Right lobe of liver (tissue), 6 donors: ENCODE measurements around the gene KPNA1. TPM values are rescaled to one million over a fixed set of nuclear protein-coding genes. Genes with fewer than 3 reads are reported as not detected.
A peak's percentile ranks its signal among the peaks of the same experiment; 100 is the strongest.

Experiments
- ATAC-seq, 4 donors: fragments of 200-7000 bp; cut with Tn5 transposase; one replicate each; pipeline ENCODE4 v1.9.1; 2020; ENCODE audit warnings: mild to moderate bottlenecking in 4 of 4, moderate library complexity in 4 of 4
- DNase-seq, 3 donors: peaks; one replicate each; pipeline ENCODE4 v3.0.0-alpha.2; 2020
- H3K27ac ChIP-seq, 3 donors: fragments of 200-600 bp; one replicate each; pipeline ENCODE4 v1.8.0; 2022
- H3K27me3 ChIP-seq, 2 donors: fragments of 200-600 bp; one replicate each; pipeline ENCODE4 v1.8.0; 2022
- H3K36me3 ChIP-seq, 4 donors: fragments of 200-600 bp; sonication (generic) in 1 of 4; one replicate each; pipeline versions ENCODE4 v1.5.1 to v1.8.0; 2017 to 2022; ENCODE audit warnings: control low read depth in 1 of 4
- H3K4me1 ChIP-seq, 4 donors: fragments of 200-600 bp; sonication (generic) in 1 of 4; one replicate each; pipeline versions ENCODE4 v1.5.1 to v1.8.0; 2017 to 2022; ENCODE audit warnings: control low read depth in 1 of 4
- H3K4me3 ChIP-seq, 3 donors: fragments of 200-600 bp; one replicate each; pipeline ENCODE4 v1.8.0; 2022
- H3K9me3 ChIP-seq, 4 donors: fragments of 200-600 bp; sonication (generic) in 1 of 4; one replicate each; pipeline versions ENCODE4 v1.5.1 to v1.8.0; 2017 to 2022; ENCODE audit warnings: control low read depth in 1 of 4
- POLR2A ChIP-seq: fragments of 450-650 bp; IDR thresholded peaks from one replicate; pipeline ENCODE4 v1.6.1; 2017; ENCODE audit warnings: antibody characterized with exemption, mild to moderate bottlenecking
- WGBS: methylation state at CpG from one replicate; pipeline ENCODE4 v1.1.6; 2018; ENCODE audit warnings: low coverage, low lambda C conversion rate; ENCODE audit not compliant: insufficient coverage; ENCODE audit errors: missing lambda C conversion rate; 5-methylcytosine and 5-hydroxymethylcytosine counted together
- intact Hi-C, 2 donors: fragments of 100-400 bp; cut with DNase I; formaldehyde crosslinking; loops; one replicate each; pipeline versions ENCODE4 v1.11.2 to v1.14.1; 2022
- small RNA-seq, 2 experiments: library from RNA; depleted of rRNA; stranded (forward); fragments of <200 nt; gene quantifications; one replicate each; pipeline ENCODE3, GENCODE V24; 2016
- total RNA-seq, 6 experiments: library from RNA; depleted of rRNA in 2 of 6; stranded (reverse); fragments of >200 nt in 2 of 6; fragmentation: NEBNext Ultra II Directional in 3 of 6; extraction: Animal tissue kit (Norgen Biotek cat#: 25700) in 3 of 6; gene quantifications; one replicate each; pipeline versions ENCODE4 v1.1.0 to v1.2.4, GENCODE V29; 2016 to 2023
- TF ChIP-seq, protein P1 (sequence below), 4 donors: fragments of 200-600 bp in 3 of 4; fragments of 450-650 bp in 1 of 4; IDR thresholded peaks; one replicate each; pipeline versions ENCODE4 v1.5.1 to v1.8.0; 2016 to 2022; ENCODE audit warnings: antibody characterized with exemption in 4 of 4, mild to moderate bottlenecking in 2 of 4
- donor health status: DM: no; HTN: yes; CAD: no.
- donor health status: DM: no; HTN: no; CAD: no.
- donor health status: DM: no; HTN: no; CAD: no.
- donor health status: DM: no; HTN: yes; CAD: no.
- donor health status: DM: no; HTN: yes; CAD: no.

KPNA1 gene
- total RNA-seq, 6 experiments from 2014 or later = 33.7 to 61.3 (median 51.2) TPM

- H3K9me3 ChIP-seq = no peaks in the 10 kb centered on the region
- H3K27ac ChIP-seq = peak within 1 kb of the TSS; percentile 77 to 88 (median 85)
- H3K4me1 ChIP-seq = peaks cover 0 to 24% (median 11%) of the 10 kb centered on the region in 4 donors
- H3K36me3 ChIP-seq = no peaks in the 10 kb centered on the region
- H3K4me3 ChIP-seq = peak within 1 kb of the TSS; percentile 67 to 87 (median 76)
- no peaks in the 10 kb centered on the region for H3K27me3 ChIP-seq
- TF ChIP-seq, protein P1, sequence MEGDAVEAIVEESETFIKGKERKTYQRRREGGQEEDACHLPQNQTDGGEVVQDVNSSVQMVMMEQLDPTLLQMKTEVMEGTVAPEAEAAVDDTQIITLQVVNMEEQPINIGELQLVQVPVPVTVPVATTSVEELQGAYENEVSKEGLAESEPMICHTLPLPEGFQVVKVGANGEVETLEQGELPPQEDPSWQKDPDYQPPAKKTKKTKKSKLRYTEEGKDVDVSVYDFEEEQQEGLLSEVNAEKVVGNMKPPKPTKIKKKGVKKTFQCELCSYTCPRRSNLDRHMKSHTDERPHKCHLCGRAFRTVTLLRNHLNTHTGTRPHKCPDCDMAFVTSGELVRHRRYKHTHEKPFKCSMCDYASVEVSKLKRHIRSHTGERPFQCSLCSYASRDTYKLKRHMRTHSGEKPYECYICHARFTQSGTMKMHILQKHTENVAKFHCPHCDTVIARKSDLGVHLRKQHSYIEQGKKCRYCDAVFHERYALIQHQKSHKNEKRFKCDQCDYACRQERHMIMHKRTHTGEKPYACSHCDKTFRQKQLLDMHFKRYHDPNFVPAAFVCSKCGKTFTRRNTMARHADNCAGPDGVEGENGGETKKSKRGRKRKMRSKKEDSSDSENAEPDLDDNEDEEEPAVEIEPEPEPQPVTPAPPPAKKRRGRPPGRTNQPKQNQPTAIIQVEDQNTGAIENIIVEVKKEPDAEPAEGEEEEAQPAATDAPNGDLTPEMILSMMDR (IDR thresholded peaks at IDR 0.05) = no peak
- TF ChIP-seq POLR2A = peak; percentile 66
- ATAC-seq = peak; percentile 72 to 80 (median 73)
- intact Hi-C loops = no loop called here
- under 1% methylated on average over 18 of the region's 31 CpGs for WGBS
- peak; percentile 84 to 88 (median 88) for DNase-seq
These were observed 131.7 kb downstream of the KPNA1 start, which contains the start of gene MIX23 for GRCh38 chr3:122382888-122383666. TSS of gene MIX23 (minus strand) at chr3:122383231. CDS start at chr3:122383224, 7 bp downstream.

GRCh38 chr3:122377975-122378374 is 136.8 kb downstream of the KPNA1 start:
- 19% methylated on average over 4 of the region's 4 CpGs for WGBS
- Histone ChIP-seq H3K4me1 (peaks cover 0 to 23% (median 8%) of the 10 kb centered on the region in 4 donors), H3K4me3 (no peak overlapping the region), H3K36me3 (no peaks in the 10 kb centered on the region), H3K27ac (no peak overlapping the region), H3K9me3 (no peaks in the 10 kb centered on the region), H3K27me3 (no peaks in the 10 kb centered on the region)
- peak in 1 of 4 donors; percentile 10 for ATAC-seq
- DNase-seq = no peak
- no peak for TF ChIP-seq POLR2A
- TF ChIP-seq, protein P1 (IDR thresholded peaks at IDR 0.05) = no peak
- intact Hi-C loops = no loop called here

DNA sequence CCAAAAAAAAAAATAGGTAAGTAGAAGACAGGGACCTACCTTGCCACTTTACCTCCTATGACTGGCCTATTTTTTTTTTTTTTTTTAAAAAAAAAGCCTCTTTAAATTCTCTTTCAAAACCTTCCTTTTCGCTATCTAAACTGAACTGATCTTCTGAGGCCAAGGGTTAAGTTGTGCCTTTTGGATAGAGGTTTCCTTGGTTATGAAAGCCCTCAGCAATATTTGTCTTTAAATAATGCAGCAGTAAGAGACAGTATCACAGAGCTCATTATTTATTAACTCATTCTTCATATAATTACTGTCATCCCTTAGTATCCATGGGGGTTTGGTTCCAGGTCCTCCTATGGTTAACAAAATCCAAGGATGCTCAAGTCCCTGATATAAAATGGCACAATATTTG is 140.7 kb downstream of the KPNA1 start:
- no peak overlapping the region for H3K27ac ChIP-seq
- no peaks in the 10 kb centered on the region for H3K9me3 ChIP-seq
- DNase-seq (no peak), ATAC-seq (peak; percentile 30 to 79 (median 68))
- H3K4me1 ChIP-seq = peaks cover 0 to 13% (median 4%) of the 10 kb centered on the region in 4 donors
- TF ChIP-seq, protein P1 (IDR thresholded peaks at IDR 0.05) = no peak
- TF ChIP-seq POLR2A = no peak
- H3K27me3 ChIP-seq = no peaks in the 10 kb centered on the region
- H3K36me3 ChIP-seq = peaks cover 0 to 3% (median 0%) of the 10 kb centered on the region in 4 donors
- intact Hi-C loops = no loop called here
- no peak overlapping the region for H3K4me3 ChIP-seq
- WGBS = 50% methylated on average over 1 of the region's 1 CpG

Small RNAs within 50 kb of the gene (small RNA-seq; reads per million reads assigned to genes)
- gene AC083798.1 (0 reads per million in 2 experiments), gene AC096861.1 (0 reads per million in 2 experiments)

Other genes with a start within 250 kb of the KPNA1 start
- gene CSTA, start 189.7 kb downstream of the KPNA1 start, total RNA-seq = 10 to 100 TPM in 3 of 6 experiments, 1 to 10 TPM in 3; 4.2 to 19.3 (median 8.6) TPM
- gene MIX23, start 131.7 kb downstream of the KPNA1 start, total RNA-seq = 10 to 100 TPM; 21.3 to 36.0 (median 27.1) TPM
- gene FAM162A, start 130.8 kb downstream of the KPNA1 start, total RNA-seq = 10 to 100 TPM; 26.9 to 57.0 (median 51.5) TPM
- gene WDR5B, start 98.9 kb downstream of the KPNA1 start, total RNA-seq = 1 to 10 TPM; 1.4 to 4.0 (median 2.1) TPM
- gene PARP9, start 49.4 kb upstream of the KPNA1 start, total RNA-seq = 10 to 100 TPM; 35.5 to 64.7 (median 42.5) TPM
- gene DTX3L, start 49.4 kb upstream of the KPNA1 start, total RNA-seq = 10 to 100 TPM; 31.3 to 63.7 (median 38.4) TPM
- 1 to 10 TPM in 4 of 6 experiments, under 1 TPM in 2; 0.37 to 1.5 (median 1.3) TPM for gene PARP15, start 62.7 kb upstream of the KPNA1 start, total RNA-seq
- 100 to 1,000 TPM in 1 of 6 experiments, 10 to 100 TPM in 5; 35.2 to 111 (median 37.3) TPM for gene PARP14, start 165.9 kb upstream of the KPNA1 start, total RNA-seq